Ascending aorta (tissue), 2 donors: ENCODE data around the gene RRM2. TPM values are rescaled to one million over a fixed set of nuclear protein-coding genes. Genes with fewer than 3 reads are reported as not detected.

ENCODE experiments used
- DNase-seq, 2 donors: peaks; one replicate each; pipeline ENCODE4 v3.0.0-alpha.2; 2019; ENCODE audit warnings: low spot score in 2 of 2
- H3K27ac ChIP-seq, 2 donors: fragments of 200-600 bp; sonication (generic); one replicate each; pipeline ENCODE4 v1.5.1; 2016 to 2017; ENCODE audit warnings: mild to moderate bottlenecking in 1 of 2
- H3K27me3 ChIP-seq: fragments of 200-600 bp; sonication (generic); one replicate; pipeline ENCODE4 v1.5.1; 2017
- H3K36me3 ChIP-seq, 2 donors: fragments of 200-600 bp; sonication (generic); one replicate each; pipeline ENCODE4 v1.5.1; 2016
- H3K4me1 ChIP-seq, 2 donors: fragments of 200-600 bp; sonication (generic); one replicate each; pipeline ENCODE4 v1.5.1; 2016 to 2017; ENCODE audit warnings: mild to moderate bottlenecking in 1 of 2
- H3K4me3 ChIP-seq, 2 donors: fragments of 200-600 bp; sonication (generic); one replicate each; pipeline ENCODE4 v1.5.1; 2016 to 2017; ENCODE audit warnings: mild to moderate bottlenecking in 1 of 2
- H3K9me3 ChIP-seq, 2 donors: fragments of 200-600 bp; sonication (generic); one replicate each; pipeline ENCODE4 v1.5.1; 2016
- CTCF ChIP-seq, 3 experiments: fragments of 200-600 bp in 2 of 3; fragments of 450-650 bp in 1 of 3; sonication (generic) in 2 of 3; IDR thresholded peaks; one replicate each; pipeline ENCODE4 v1.5.1; 2016 to 2019; ENCODE audit warnings: antibody characterized with exemption in 3 of 3, mild to moderate bottlenecking in 1 of 3, moderate library complexity in 1 of 3
- intact Hi-C: fragments of 100-400 bp; cut with DNase I; formaldehyde crosslinking; loops from one replicate; pipeline ENCODE4 v1.15.1; 2023
- total RNA-seq: library from RNA; depleted of rRNA; stranded (reverse); fragments of >200 nt; gene quantifications from one replicate; pipeline ENCODE4 v1.1.0, GENCODE V29; 2016

The RRM2 gene
- total RNA-seq, 1 donor from 2014 or later = not detected

GRCh38 chr2:10180229-10180628 is 57.7 kb downstream of the RRM2 start:
- Histone ChIP-seq H3K36me3 (no peaks in the 10 kb centered on the region), H3K4me1 (no peaks in the 10 kb centered on the region), H3K27me3 (no peaks in the 10 kb centered on the region), H3K9me3 (peaks cover 0 to 3% of the 10 kb centered on the region in 2 donors), H3K27ac (no peak overlapping the region), H3K4me3 (no peak overlapping the region)
- no peak for TF ChIP-seq CTCF (IDR thresholded peaks at IDR 0.05)
- no peak for DNase-seq
- intact Hi-C loops = no loop called here

Other genes starting within 250 kb of the RRM2 start
- gene GRHL1, start 171.0 kb upstream of the RRM2 start, total RNA-seq = 0.43 TPM
- gene KLF11, start 79.2 kb upstream of the RRM2 start, total RNA-seq = 37.6 TPM
- 13.8 TPM for gene CYS1, start 42.3 kb upstream of the RRM2 start, total RNA-seq
- gene HPCAL1, start 180.2 kb downstream of the RRM2 start, total RNA-seq = 401 TPM